OCI-M2 (cell line): ENCODE results near the gene C6orf15.

Experiments
- DNase-seq: peaks from one replicate; lab custom pipeline; 2025; ENCODE audit not compliant: unreplicated experiment; lab: John Stamatoyannopoulos, UW

Gene C6orf15

GRCh38 chr6:31131595-31131994 lies 19.2 kb upstream of the C6orf15 start:
- no peak for DNase-seq

- DNase-seq: no peak
These were observed 18.4 kb upstream of the C6orf15 start for GRCh38 chr6:31130751-31131150.

- no peak for DNase-seq
These were observed 16.8 kb upstream of the C6orf15 start for GRCh38 chr6:31129130-31129529.

GRCh38 chr6:31128093-31128676 lies 15.8 kb upstream of the C6orf15 start:
- DNase-seq: peak; percentile 21

- DNase-seq: no peak
These were observed 14.2 kb upstream of the C6orf15 start for GRCh38 chr6:31126396-31127175.

- DNase-seq: no peak
These were observed 13.4 kb upstream of the C6orf15 start for GRCh38 chr6:31125586-31126363.

GRCh38 chr6:31125162-31125561 lies 12.8 kb upstream of the C6orf15 start:
- no peak for DNase-seq

GRCh38 chr6:31122791-31123706 lies 10.7 kb upstream of the C6orf15 start:
- DNase-seq: no peak

- DNase-seq: no peak
These were observed 8.9 kb upstream of the C6orf15 start for GRCh38 chr6:31121131-31121790.

- no peak for DNase-seq
These were observed 8.0 kb upstream of the C6orf15 start, which contains the start of gene CDSN for GRCh38 chr6:31120151-31120915. TSS of gene CDSN (minus strand) at chr6:31120446. CDS start at chr6:31120419, 27 bp downstream.

- no peak for DNase-seq
These were observed 5.8 kb upstream of the C6orf15 start for GRCh38 chr6:31118178-31118577.

- DNase-seq: no peak
These were observed 4.4 kb upstream of the C6orf15 start for GRCh38 chr6:31116661-31117385.

GRCh38 chr6:31115941-31116560 lies 3.7 kb upstream of the C6orf15 start:
- DNase-seq: no peak

- DNase-seq: no peak
These were observed 2.8 kb upstream of the C6orf15 start for GRCh38 chr6:31114970-31115849.

GRCh38 chr6:31114541-31114878 lies 2.1 kb upstream of the C6orf15 start, which contains the start of gene PSORS1C1:
TSS of gene PSORS1C1 (plus strand) at chr6:31114800. CDS start at chr6:31129633, 14,833 bp downstream.
- DNase-seq: no peak

- DNase-seq: no peak
These were observed 1.6 kb upstream of the C6orf15 start for GRCh38 chr6:31113861-31114540.

- no peak for DNase-seq
These were observed 663 bp downstream of the C6orf15 start for GRCh38 chr6:31111712-31112111.
